Bronchial epithelial cell (primary cell): ENCODE measurements around the gene LY6G6D. TPM values are rescaled to one million over a fixed set of nuclear protein-coding genes. Genes with fewer than 3 reads are reported as not detected.

ENCODE experiments used
- DNase-seq: peaks from one replicate; pipeline ENCODE4 v3.0.0-alpha.2; 2010; ENCODE audit warnings: low read depth
- FAIRE-seq: peaks from 2 replicates; lab custom pipeline; 2011; peaks lifted over from hg19 to GRCh38; lab: Jason Lieb, UNC
- H3K27me3 ChIP-seq: 2 replicates; pipeline ENCODE4 v1.5.1; 2011; ENCODE audit warnings: low read length; ENCODE audit not compliant: control insufficient read depth, insufficient read depth
- H3K36me3 ChIP-seq: 2 replicates; pipeline ENCODE4 v1.5.1; 2011; ENCODE audit warnings: low read length; ENCODE audit not compliant: control insufficient read depth, insufficient read depth
- H3K4me3 ChIP-seq: 2 replicates; pipeline ENCODE4 v1.5.1; 2011; ENCODE audit warnings: mild to moderate bottlenecking, low read depth, low read length, control low read depth
- total RNA-seq: library from RNA; depleted of rRNA; stranded (reverse); fragments of >200 nt; gene quantifications from 2 replicates; pipeline ENCODE4 v1.2.1, GENCODE V29; 2014
- TF ChIP-seq, protein P1 (sequence below): IDR thresholded peaks from 2 replicates; pipeline ENCODE4 v1.5.1; 2011; ENCODE audit warnings: mild to moderate bottlenecking, moderate library complexity, low read length, control low read depth, inconsistent platforms; ENCODE audit not compliant: insufficient read depth, severe bottlenecking

LY6G6D gene
- total RNA-seq, 1 donor from 2014 or later: not detected

DNA sequence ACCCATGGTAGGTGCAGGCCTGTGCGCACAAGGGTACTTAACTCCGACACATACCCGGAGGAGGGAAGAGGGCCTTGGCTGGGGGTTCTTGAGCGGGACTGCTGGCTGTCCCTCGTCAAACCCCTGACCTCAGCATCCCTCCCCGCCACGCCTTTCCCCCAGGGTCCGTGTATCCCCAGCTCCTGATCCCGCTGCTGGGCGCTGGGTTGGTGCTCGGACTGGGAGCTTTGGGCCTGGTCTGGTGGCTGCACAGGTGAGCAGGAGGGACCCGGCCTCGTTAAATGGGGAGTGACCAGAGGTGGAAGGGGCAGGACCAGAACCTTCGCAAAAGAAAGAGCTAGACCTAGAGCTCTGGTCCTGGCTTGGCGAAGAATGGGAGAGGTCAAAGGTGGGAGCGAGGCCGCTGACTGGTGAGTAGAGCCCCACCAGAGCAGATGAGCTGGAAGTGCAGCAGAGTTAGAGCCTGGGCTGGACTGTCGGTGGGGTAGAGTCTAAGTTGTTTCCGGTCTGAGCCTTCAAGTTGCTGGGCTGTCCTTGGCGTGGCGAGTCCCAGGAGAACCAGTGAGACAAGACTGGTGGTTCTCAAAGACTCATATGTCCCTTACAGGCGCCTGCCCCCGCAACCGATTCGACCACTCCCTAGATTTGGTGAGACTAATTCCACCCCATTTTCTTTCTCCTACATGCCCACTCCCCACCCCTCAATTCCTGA lies 9.0 kb downstream of the LY6G6D start:
- H3K27me3 ChIP-seq: no peaks in the 10 kb centered on the region
- TF ChIP-seq, protein P1, sequence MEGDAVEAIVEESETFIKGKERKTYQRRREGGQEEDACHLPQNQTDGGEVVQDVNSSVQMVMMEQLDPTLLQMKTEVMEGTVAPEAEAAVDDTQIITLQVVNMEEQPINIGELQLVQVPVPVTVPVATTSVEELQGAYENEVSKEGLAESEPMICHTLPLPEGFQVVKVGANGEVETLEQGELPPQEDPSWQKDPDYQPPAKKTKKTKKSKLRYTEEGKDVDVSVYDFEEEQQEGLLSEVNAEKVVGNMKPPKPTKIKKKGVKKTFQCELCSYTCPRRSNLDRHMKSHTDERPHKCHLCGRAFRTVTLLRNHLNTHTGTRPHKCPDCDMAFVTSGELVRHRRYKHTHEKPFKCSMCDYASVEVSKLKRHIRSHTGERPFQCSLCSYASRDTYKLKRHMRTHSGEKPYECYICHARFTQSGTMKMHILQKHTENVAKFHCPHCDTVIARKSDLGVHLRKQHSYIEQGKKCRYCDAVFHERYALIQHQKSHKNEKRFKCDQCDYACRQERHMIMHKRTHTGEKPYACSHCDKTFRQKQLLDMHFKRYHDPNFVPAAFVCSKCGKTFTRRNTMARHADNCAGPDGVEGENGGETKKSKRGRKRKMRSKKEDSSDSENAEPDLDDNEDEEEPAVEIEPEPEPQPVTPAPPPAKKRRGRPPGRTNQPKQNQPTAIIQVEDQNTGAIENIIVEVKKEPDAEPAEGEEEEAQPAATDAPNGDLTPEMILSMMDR: no peak
- DNase-seq (no peak), FAIRE-seq (no peak)
- H3K4me3 ChIP-seq: no peak overlapping the region
- H3K36me3 ChIP-seq: peaks cover 5% of the 10 kb centered on the region

DNA sequence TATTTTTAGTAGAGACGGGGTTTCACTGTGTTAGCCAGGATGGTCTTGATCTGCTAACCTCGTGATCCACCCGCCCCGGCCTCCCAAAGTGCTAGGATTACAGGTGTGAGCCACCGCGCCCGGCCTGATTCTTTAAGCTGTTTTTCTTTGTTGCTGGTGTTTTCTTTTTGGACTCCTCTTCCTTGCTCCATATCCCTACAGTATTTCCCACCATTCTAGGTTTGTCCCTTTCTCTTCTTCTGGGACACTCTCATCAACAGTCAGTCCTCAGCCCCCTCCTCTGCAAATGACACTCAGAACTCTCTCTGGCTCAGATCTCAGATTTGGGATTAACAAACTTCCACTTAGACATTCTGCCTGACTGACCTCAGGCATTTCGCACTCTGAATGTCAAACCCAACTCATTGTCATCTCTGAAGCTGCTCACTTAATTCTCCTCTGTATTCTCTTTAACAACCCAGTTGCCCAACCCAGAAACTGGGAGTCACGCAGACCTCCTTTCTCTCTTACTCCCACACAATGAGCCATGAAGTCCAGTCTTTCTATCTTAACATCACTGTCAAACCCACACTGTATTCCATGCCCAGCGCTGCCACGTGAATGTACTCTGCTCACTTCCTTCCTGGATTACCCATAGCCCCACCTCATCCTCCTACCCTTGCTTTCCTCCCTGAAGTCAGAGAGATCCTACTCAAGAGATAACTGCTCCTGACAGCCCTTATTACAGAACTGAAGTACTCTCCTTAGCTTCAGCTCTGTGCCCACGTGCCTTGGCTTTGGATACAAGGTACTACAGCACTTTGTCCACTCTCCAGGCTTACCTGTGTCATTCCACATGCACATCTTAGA lies 10.6 kb downstream of the LY6G6D start:
- Histone ChIP-seq H3K27me3 (no peaks in the 10 kb centered on the region), H3K36me3 (peaks cover 5% of the 10 kb centered on the region), H3K4me3 (no peak overlapping the region)
- DNase-seq (no peak), FAIRE-seq (no peak)
- TF ChIP-seq, protein P1: no peak

DNA sequence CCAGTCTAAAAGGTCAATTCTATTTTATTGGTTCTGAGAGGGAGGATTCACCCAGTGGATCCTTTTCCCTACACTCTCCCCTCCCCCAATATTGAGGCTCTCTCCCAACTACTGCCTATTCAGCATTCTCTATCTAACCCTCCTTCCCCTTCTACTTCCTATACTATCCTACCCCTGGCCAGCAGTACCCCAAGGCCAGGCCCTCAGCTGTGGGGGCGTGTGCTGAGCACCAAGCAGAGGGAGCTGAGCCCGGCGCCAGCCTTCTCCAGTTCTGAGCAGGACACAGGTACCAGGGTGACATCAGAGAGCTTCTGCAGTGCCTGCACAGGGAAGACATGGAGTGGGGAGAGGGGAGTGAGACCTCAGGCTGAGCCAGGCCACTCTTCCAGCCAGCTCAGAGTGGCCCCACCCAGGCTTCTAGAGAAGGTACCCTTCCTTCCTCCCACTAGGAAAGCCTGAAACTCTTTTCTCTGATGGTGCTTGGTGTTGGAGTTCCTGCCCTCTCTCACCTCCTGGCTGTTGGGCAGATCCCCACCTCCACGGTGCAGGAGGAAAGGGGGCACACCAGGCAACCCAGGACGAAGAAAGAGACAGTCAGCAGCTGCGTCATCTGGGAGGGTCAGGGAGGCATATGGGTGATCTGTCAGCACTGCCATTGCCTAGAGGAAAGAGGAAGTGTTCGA lies 12.0 kb downstream of the LY6G6D start:
- DNase-seq (no peak), FAIRE-seq (no peak)
- H3K36me3 ChIP-seq: peaks cover 11% of the 10 kb centered on the region
- no peaks in the 10 kb centered on the region for H3K27me3 ChIP-seq
- H3K4me3 ChIP-seq: no peak overlapping the region
- TF ChIP-seq, protein P1: no peak

DNA sequence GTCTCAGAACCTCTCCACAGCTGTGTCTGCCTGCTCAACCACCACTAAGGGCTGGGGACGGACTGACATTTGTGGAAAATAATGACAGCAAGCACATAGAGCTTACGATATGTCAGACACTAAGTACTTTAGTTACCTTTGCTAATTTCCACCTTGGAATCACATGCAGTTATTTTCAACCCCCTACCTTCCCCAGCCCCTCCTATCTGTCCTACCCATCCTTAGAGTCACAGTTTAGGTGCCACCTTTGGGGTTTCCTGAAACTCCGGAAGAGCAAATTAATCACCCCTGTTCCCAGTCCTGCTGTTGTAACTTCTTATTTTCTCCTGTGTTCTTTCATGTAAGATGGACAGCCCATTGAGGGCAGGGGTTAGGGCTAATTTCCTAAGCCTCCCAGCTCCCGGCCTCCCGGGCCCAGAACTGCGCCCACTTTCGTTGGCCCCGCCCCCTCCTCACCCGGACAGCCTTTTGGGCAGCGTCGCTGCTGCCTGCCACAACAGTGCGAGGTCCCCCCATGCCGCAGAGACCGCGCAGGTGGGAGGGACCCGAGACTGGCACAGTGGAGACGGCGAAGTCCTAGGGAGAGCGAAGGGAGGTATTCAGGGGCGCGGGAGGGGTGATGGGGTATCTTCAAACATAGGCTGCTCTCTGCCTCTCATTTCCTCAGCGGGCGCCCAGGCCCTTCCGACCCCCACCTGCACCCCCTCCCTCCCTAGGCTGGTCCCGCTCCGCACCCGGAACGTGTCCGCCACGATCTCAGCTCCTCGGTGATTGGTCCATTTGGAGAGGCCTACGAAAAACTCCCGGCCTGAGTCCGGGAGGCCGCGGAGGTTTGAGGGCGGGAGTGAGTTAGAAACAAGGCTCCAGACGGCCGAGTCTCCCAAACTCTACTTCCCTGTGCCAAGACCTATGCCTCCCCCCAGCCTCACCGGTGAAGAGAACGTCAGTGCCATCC lies 12.8 kb downstream of the LY6G6D start:
- DNase-seq: no peak
- Histone ChIP-seq H3K27me3 (no peaks in the 10 kb centered on the region), H3K36me3 (peaks cover 13% of the 10 kb centered on the region), H3K4me3 (no peak overlapping the region)
- FAIRE-seq: no peak
- TF ChIP-seq, protein P1: no peak
